Left kidney (tissue), 2 donors: ENCODE data around the gene ABR. TPM values are rescaled to one million over a fixed set of nuclear protein-coding genes. Genes with fewer than 3 reads are reported as not detected.
"Not testable (repeated sequence)": the region's sequence is repeated elsewhere in the genome, so short reads cannot be mapped to it uniquely, and the experiment has no call there.

Experiments
- DNase-seq: peaks from one replicate; pipeline ENCODE4 v3.0.0-alpha.2; 2013
- polyA plus RNA-seq: library from polyadenylated mRNA; unstranded; fragments of 120-200 nt; gene quantifications from one replicate; pipeline ENCODE4 v1.2.1, GENCODE V29; 2013; ENCODE audit not compliant: insufficient read length

ABR gene
- polyA plus RNA-seq, 1 donor: 49.2 TPM

DNA sequence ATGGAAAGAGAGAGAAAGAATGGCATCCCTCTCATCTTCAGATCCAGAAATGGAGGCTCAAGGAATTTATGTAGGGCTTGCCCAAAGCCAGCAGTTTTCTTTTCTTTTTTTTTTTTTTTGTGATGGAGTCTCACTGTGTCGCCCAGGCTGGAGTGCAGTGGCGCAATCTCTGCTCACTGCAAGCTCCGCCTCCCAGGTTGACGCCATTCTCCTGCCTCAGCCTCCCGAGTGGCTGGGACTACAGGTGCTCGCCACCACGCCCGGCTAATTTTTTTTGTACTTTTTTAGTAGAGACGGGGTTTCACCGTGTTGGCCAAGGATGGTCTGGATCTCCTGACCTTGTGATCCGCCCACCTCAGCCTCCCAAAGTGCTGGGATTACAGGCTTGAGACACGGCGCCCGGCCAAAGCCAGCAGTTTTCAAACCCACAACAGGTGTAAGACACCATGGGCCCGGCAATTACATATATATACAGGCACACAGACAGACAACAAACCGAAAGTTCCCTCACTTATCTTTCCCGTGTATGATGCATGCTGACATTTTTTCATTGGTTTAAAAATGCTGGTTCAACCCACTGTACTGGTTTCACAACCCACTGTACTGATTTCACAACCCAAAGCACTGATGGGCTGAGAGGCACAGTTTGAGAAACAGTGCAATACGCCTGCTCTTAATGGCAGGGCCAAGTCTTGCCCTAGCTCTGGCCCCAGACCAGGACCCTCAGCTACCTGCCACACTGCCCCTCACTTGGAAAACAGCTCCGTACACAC, 81.6 kb downstream of the ABR start:
- not testable (repeated sequence) for DNase-seq

DNA sequence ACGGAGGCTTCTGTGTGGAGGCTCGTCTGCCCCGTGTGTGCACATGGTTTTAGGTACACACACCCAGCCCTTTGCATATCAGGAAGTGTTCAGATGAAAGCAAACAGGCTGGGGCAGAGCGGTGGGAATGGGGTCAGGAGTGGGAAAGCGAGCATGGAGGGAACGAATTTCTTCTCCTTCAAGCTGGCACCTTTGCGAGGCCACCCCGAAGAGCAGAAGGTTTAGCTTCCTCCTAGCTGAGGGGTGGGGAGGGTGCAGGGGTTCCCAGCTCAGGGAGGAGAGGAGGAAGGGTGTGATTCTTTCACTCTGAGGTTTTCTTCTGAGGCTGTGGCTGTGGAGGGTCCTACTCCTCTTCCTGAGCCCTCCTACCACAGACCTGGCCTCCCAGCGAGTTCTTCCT, 83.6 kb downstream of the ABR start:
- DNase-seq: no peak

DNA sequence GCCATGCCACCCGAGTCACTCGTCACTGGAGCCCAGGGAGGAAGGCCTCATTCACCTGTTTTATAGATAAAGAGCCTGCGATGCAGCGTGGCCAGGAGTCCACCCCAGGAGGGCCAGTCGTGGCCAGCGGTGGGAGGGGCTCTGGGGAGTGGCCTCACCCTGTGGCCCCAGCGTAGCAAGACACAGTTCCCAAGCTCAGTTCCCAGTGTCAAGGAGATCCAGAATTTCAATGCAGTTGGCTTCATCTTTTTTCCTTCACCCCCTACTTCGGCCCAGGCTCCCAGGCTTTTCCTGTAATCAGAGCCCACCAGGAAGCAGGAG, 84.0 kb downstream of the ABR start:
- no peak for DNase-seq

DNA sequence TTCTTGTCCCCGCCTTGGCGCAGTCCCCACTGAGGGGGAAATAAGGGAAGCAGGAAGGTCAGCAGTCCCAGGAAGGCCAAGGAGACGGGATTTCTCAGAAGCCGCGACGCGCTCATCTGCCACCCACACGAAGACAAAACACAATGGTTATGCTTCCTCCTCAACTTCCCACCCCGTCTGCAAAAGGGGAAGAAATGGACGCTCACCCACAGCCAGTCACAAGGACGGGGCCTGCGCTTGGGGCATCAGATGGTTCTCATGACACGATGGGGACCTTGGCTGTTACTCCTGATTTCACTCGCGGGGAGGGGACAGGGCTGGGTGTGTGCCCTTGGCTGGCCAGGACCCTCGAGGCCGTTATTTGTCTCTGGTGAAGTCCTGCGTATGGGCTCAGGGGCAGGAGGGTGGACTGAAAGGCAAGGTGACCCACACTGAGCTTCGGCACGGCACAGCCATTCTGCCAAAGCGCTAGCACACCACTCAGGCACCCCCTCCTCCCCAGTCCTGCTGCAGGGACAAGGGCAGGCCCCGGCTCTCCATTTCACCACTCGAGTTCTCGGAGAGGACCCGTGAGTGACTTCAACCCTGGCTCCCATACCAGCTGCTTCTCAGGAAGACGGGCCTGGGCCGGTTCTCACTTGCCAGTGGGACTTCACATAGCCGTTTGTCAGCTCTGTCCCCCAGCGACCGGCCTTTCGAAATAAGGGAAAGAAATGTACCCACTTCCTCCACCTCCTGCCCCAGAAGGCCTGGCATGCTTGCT, 84.5 kb downstream of the ABR start:
- no peak for DNase-seq

DNA sequence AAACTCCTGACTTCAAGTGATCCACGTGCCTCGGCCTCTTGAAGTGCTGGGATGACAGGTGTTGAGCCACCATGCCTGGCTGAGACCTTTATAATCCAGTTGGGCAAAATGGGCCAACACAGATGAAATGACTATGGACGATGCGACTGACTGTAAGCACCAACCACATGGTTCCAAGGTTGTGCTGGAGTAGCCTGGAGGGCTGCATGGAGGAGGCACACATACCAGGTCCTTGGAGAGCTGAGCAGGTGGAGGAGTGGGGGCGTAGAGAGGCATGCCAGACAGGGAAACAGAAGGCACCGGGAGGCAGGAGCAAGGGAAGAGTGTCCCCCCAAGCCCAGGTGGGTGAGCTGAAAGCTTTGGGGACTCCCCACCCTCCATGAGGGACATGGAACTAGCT, 85.2 kb downstream of the ABR start:
- DNase-seq: no peak

DNA sequence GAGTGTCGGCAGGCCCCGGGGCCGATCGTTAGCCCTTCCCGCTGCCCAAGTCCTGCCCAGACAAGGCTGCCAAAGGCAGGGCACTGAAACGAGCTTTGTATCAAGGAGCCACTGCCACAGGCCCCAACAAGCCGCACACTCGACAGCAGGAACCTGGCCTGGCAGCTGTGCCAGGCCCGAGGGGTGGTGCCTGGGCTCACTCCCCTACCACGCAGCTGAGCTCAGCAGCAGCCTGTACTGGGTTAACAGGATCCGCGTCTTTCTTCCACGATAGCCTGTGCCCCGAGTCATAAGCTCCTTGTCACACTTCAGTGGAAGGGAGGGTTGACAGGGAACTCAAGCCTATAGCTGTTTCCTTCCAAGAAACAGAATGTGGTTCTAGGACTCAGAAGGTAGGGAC, 87.9 kb downstream of the ABR start:
- DNase-seq: no peak

GRCh38 chr17:1091190-1091534, 88.6 kb downstream of the ABR start:
- DNase-seq: no peak

GRCh38 chr17:1090465-1091189, 89.2 kb downstream of the ABR start:
- no peak for DNase-seq

DNA sequence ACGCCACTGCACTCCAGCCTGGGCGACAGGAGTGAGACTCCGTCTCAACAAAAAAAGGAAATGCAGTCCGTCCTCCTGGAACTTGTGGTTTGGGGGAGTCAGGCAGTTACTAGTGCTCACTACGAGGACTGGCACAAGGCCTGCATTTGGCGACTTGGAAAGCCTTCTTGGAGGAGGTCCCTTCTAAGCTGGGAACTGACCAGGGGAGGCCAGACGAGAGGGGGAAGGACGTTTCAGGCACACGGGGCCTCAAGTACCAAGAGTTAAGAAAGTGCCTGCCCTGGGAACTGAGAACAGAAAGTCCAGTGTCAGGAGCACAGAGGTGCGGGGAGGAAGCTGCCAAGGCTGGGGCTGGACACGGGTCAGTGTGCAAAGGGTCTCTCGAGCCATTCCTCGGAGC, 89.9 kb downstream of the ABR start:
- no peak for DNase-seq

DNA sequence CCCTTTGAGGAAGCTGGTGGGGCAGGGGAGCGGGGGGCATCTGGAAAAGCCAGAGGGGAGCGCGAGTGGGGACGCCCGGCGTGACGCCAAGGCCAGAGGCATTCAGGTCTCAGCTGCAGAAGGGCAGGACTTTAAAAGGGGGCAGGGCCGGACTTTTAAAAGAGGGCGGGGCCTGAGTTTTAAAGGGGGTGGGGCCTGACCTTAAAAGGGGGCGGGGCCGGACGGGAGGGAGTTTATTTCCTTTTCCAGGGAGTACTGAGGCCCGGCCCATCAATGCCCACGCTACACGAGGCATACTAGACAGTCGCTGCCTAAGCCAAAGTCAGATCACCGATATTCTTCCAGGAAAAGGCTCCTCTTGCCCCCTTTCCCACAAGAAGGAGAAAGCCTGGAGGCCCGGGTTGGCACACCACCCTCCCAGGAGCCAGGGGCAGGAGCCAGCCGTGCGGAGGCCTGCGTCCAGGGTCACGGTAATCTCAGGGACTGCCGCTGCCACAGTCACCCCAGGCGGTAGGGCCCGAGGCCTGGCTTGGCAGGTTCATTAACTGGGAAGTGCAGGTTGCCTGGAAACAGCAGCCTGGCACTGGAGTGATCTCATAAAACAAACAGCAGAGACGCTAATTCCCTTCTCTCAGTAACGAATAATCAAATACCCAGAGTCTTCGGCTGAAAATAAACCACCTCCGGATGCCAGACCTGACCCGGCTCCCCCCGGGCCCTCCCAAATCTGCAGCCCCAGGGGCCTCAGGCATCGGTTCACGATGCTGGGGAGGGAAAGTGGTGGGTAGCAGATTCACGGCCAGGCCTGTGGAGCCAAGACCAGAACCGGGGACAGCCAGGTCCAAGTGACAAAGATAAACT, 92.2 kb downstream of the ABR start:
- DNase-seq: no peak

- DNase-seq: no peak
Observed at GRCh38 chr17:1083451-1084187, 96.2 kb downstream of the ABR start.

- DNase-seq: no peak
Observed at GRCh38 chr17:1082579-1082978, 97.2 kb downstream of the ABR start.

GRCh38 chr17:1078831-1079561, 100.8 kb downstream of the ABR start:
- DNase-seq: peak; percentile 66

DNA sequence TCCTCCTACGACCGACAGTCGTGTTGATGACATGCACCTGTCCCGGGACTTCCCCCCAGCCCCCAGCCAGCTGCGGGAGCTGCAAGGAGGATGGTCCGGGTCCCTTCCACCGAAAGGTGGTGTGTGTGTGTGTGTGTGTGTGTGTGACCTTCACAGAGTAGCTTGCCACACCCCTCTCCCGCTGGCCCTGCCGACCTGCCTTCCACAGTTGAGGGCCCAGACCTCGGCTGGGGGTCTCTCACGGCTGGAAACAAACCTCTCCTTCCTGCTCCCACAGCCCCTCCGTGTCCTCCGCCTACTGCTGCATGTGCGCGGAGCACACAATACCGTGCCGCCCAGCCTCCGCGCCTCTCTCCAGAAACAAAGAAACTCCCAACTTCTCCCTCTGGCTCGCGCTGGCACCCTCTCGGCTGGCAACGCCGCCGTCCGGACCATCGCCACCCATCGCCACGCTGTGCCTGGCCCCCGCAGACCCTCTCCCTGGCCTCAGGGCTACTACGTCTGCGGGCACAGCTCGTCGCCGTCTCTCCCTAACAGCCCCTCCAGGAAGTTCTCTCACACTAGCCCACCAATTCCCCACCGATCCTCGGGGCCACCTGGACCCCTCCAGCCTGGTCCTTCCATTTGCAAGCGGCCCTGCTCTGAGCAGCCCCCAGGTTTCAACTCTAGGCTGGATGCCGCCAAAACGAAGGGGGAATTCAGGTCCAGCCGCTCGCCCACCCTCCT, 101.6 kb downstream of the ABR start:
- DNase-seq: no peak

- no peak for DNase-seq
Observed at GRCh38 chr17:1077581-1077985, 102.2 kb downstream of the ABR start.

GRCh38 chr17:1076982-1077302, 102.8 kb downstream of the ABR start:
- DNase-seq: no peak

DNA sequence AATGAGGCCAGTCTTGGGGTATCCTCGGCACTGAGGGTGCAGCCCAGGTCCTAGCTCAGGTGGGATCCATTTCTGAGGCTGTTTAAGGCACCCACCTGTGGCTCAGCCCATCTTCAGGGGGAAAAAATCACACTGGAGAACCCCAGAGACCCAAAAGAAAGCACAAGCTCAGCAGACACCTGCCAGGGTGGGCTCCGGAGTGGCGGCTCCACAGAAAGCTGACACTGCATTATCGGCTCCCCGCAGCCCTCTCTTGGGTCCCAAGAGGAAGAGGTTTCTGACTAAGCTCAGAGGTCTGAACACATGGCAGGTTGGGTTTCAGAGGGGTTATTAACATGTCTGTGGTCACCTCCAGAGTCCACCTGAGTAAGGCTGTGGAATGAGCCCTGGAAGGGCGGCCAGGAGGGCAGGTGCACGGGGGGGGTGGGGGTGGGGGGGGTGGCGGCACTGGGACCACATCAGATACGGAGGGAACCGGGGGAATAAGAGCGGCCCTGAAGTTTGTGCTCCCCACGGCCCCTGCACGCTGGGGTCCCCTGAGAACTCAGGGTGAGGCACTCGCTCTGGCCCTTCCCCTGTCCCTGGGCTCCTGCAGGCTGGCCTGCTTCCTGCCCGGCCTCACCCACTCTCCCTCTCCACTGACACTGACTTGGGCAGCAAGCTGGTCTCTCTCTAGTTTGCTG, 103.3 kb downstream of the ABR start:
- no peak for DNase-seq

GRCh38 chr17:1074886-1075605, 104.7 kb downstream of the ABR start:
- DNase-seq: no peak
